Vagina (tissue), 2 donors: ENCODE data around the gene TMEM213.

Source experiments
- CTCF ChIP-seq, 3 experiments: fragments of 450-650 bp in 2 of 3; fragments of 200-600 bp in 1 of 3; sonication (generic) in 1 of 3; IDR thresholded peaks; one replicate each; pipeline ENCODE4 v1.5.1; 2017 to 2019; ENCODE audit warnings: antibody characterized with exemption in 3 of 3, mild to moderate bottlenecking in 2 of 3, moderate library complexity in 2 of 3
- POLR2A ChIP-seq, 2 donors: fragments of 450-650 bp; IDR thresholded peaks; one replicate each; pipeline ENCODE4 v1.6.1; 2017; ENCODE audit warnings: antibody characterized with exemption in 2 of 2, mild to moderate bottlenecking in 2 of 2, moderate library complexity in 2 of 2
- POLR2AphosphoS5 ChIP-seq, 2 donors: sonication (generic); formaldehyde crosslinking; IDR thresholded peaks; one replicate each; pipeline ENCODE4 v1.9.0; 2017; ENCODE audit warnings: antibody characterized with exemption in 2 of 2, mild to moderate bottlenecking in 2 of 2, low read depth in 1 of 2; ENCODE audit not compliant: insufficient read depth in 1 of 2

GRCh38 chr7:138834583-138834982 lies 36.8 kb downstream of the TMEM213 start:
- no peak for TF ChIP-seq POLR2A (IDR thresholded peaks at IDR 0.05)
- TF ChIP-seq CTCF (IDR thresholded peaks at IDR 0.05), result no peak
- TF ChIP-seq POLR2AphosphoS5 (IDR thresholded peaks at IDR 0.05; ENCODE audit: insufficient read depth in 1 of 2, low read depth in 1 of 2), result no peak
